ENCODE measurements around the gene CCDC186. TPM values are rescaled to one million over a fixed set of nuclear protein-coding genes. Genes with fewer than 3 reads are reported as not detected.

CCDC186 gene
- total and polyA plus RNA-seq, 2 of the 13 experiments (the other 11 are each of a cell fraction or from before 2014, with no cell fraction given), result 4.2 to 11.8 TPM

- TF ChIP-seq ZNF142 (CRISPR knock-in tag; IDR thresholded peaks at IDR 0.05) (no peak), SPEN (CRISPR knock-in tag; IDR thresholded peaks at IDR 0.05; ENCODE audit: low read depth) (peak; percentile 32; the same call in 1 of the 2 replicates), HNRNPK (IDR thresholded peaks at IDR 0.05; ENCODE audit: low read depth, low read length, poor library complexity, severe bottlenecking) (no peak), HOXA7 (CRISPR knock-in tag; IDR thresholded peaks at IDR 0.05) (no peak), RBM22 (optimal IDR thresholded peaks at IDR 0.05; ENCODE audit: low read length) (no peak), ARNT (IDR thresholded peaks at IDR 0.05) (no peak), ZNF362 (CRISPR knock-in tag; IDR thresholded peaks at IDR 0.05; ENCODE audit: borderline replicate concordance) (no peak), KMT2B (CRISPR knock-in tag; IDR thresholded peaks at IDR 0.05) (peak; percentile 87), ZBTB8A (CRISPR knock-in tag; IDR thresholded peaks at IDR 0.05; ENCODE audit: borderline replicate concordance, low read depth) (no peak), ZNF121 (CRISPR knock-in tag; IDR thresholded peaks at IDR 0.05) (peak; percentile 72), ZNF562 (CRISPR knock-in tag; IDR thresholded peaks at IDR 0.05; ENCODE audit: borderline replicate concordance) (no peak), HOXA5 (CRISPR knock-in tag; IDR thresholded peaks at IDR 0.05) (peak; percentile 76), POLR2AphosphoS5 (IDR thresholded peaks at IDR 0.05; ENCODE audit: low read depth, low read length) (peak; percentile 82), ZNF609 (CRISPR knock-in tag; IDR thresholded peaks at IDR 0.05; ENCODE audit: borderline replicate concordance) (no peak)
- TF ChIP-seq, protein P1, sequence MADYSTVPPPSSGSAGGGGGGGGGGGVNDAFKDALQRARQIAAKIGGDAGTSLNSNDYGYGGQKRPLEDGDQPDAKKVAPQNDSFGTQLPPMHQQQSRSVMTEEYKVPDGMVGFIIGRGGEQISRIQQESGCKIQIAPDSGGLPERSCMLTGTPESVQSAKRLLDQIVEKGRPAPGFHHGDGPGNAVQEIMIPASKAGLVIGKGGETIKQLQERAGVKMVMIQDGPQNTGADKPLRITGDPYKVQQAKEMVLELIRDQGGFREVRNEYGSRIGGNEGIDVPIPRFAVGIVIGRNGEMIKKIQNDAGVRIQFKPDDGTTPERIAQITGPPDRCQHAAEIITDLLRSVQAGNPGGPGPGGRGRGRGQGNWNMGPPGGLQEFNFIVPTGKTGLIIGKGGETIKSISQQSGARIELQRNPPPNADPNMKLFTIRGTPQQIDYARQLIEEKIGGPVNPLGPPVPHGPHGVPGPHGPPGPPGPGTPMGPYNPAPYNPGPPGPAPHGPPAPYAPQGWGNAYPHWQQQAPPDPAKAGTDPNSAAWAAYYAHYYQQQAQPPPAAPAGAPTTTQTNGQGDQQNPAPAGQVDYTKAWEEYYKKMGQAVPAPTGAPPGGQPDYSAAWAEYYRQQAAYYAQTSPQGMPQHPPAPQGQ (CRISPR knock-in tag; IDR thresholded peaks at IDR 0.05; ENCODE audit: borderline replicate concordance), result no peak
Observed at GRCh38 chr10:114173921-114174694, at the start of gene CCDC186 (continued).

Measured in HepG2 (cell line).